Liver (tissue), 9 donors: Measurements from ENCODE around the gene PSEN1. TPM values are rescaled to one million over a fixed set of nuclear protein-coding genes. Genes with fewer than 3 reads are reported as not detected.

Experiments
- DNase-seq: peaks from one replicate; pipeline ENCODE4 v3.0.0-alpha.2; 2017; ENCODE audit warnings: low spot score
- H3K27ac ChIP-seq, 2 donors: one replicate each; pipeline ENCODE4 v1.7.0; 2013; ENCODE audit warnings: inconsistent platforms in 2 of 2, low read length in 2 of 2, control low read depth in 1 of 2, low read depth in 1 of 2, mild to moderate bottlenecking in 1 of 2
- H3K27me3 ChIP-seq, 4 donors: one replicate each; pipeline versions ENCODE4 v1.6.1 to v1.7.0; 2013; ENCODE audit warnings: low read length in 3 of 4, inconsistent platforms in 1 of 4, mild to moderate bottlenecking in 1 of 4, moderate library complexity in 1 of 4; ENCODE audit not compliant: control insufficient read depth in 4 of 4, insufficient read depth in 4 of 4
- H3K36me3 ChIP-seq, 4 donors: one replicate each; pipeline versions ENCODE4 v1.6.1 to v1.7.0; 2013; ENCODE audit warnings: low read length in 3 of 4, mild to moderate bottlenecking in 3 of 4, low read depth in 1 of 4, moderate library complexity in 1 of 4; ENCODE audit not compliant: control insufficient read depth in 4 of 4, insufficient read depth in 3 of 4
- H3K4me1 ChIP-seq, 4 donors: one replicate each; pipeline versions ENCODE4 v1.6.1 to v1.7.0; 2013; ENCODE audit warnings: low read length in 3 of 4, mild to moderate bottlenecking in 3 of 4, moderate library complexity in 1 of 4; ENCODE audit not compliant: control insufficient read depth in 4 of 4, insufficient read depth in 4 of 4
- H3K4me3 ChIP-seq, 3 donors: one replicate each; pipeline versions ENCODE4 v1.6.1 to v1.7.0; 2013; ENCODE audit warnings: low read length in 3 of 3, control low read depth in 1 of 3, low read depth in 1 of 3, mild to moderate bottlenecking in 1 of 3
- H3K9ac ChIP-seq, 2 donors: one replicate each; pipeline ENCODE4 v1.7.0; 2013; ENCODE audit warnings: low read length in 2 of 2, mild to moderate bottlenecking in 2 of 2, moderate library complexity in 2 of 2, control low read depth in 1 of 2, low read depth in 1 of 2
- H3K9me3 ChIP-seq, 4 donors: one replicate each; pipeline versions ENCODE4 v1.6.1 to v1.7.0; 2013; ENCODE audit warnings: low read length in 3 of 4; ENCODE audit not compliant: control insufficient read depth in 4 of 4
- ATF3 ChIP-seq: IDR thresholded peaks from 2 replicates; pipeline ENCODE4 v1.6.1; 2016; ENCODE audit warnings: antibody characterized with exemption
- CTCF ChIP-seq: fragments of 150-350 bp; IDR thresholded peaks from 2 replicates; pipeline ENCODE4 v1.5.1; 2017; ENCODE audit warnings: improper control_type of control experiment, low read depth, low read length; ENCODE audit not compliant: missing input control
- EGR1 ChIP-seq, 2 donors: IDR thresholded peaks; 2 replicates each; pipeline ENCODE4 v1.6.1; 2016 to 2018; ENCODE audit warnings: antibody characterized with exemption in 2 of 2, low read depth in 2 of 2
- FOXA2 ChIP-seq: IDR thresholded peaks from 2 replicates; pipeline ENCODE4 v1.6.1; 2016; ENCODE audit warnings: antibody characterized with exemption
- JUND ChIP-seq, 2 donors: IDR thresholded peaks; 2 replicates each; pipeline ENCODE4 v1.6.1; 2016; ENCODE audit warnings: antibody characterized with exemption in 2 of 2
- NR2F2 ChIP-seq: IDR thresholded peaks from 2 replicates; pipeline ENCODE4 v1.6.1; 2016; ENCODE audit warnings: antibody characterized with exemption
- SP1 ChIP-seq: IDR thresholded peaks from 2 replicates; pipeline ENCODE4 v1.6.1; 2018; ENCODE audit warnings: antibody characterized with exemption, mild to moderate bottlenecking
- TAF1 ChIP-seq: conservative IDR thresholded peaks from 2 replicates; pipeline ENCODE4 v1.6.1; 2016; ENCODE audit warnings: antibody characterized with exemption, mild to moderate bottlenecking
- YY1 ChIP-seq: IDR thresholded peaks from 2 replicates; pipeline ENCODE4 v1.6.1; 2016; ENCODE audit warnings: antibody characterized with exemption, mild to moderate bottlenecking
- WGBS: extraction: QIAGEN DNeasy Blood & Tissue Kit; methylation state at CpG from one replicate; pipeline ENCODE4 v1.1.7; 2013; 5-methylcytosine and 5-hydroxymethylcytosine counted together
- polyA plus RNA-seq, 2 donors: library from polyadenylated mRNA; stranded (reverse) in 1 of 2; unstranded in 1 of 2; fragments of 200-250 nt in 1 of 2; fragments of >200 nt in 1 of 2; fragmentation: Nextera tagmentation in 1 of 2; extraction: Ambion mirVana in 1 of 2; gene quantifications; one replicate each; pipeline versions ENCODE4 v1.2.1 to v1.2.3, GENCODE V29; 2013 to 2015
- total RNA-seq, 2 donors: library from RNA; depleted of rRNA; stranded (reverse); fragments of >200 nt; gene quantifications; one replicate each; pipeline ENCODE4 v1.2.3, GENCODE V29; 2014
- TF ChIP-seq, protein P1 (sequence below): IDR thresholded peaks from 2 replicates; pipeline ENCODE4 v1.6.1; 2016; ENCODE audit warnings: antibody characterized with exemption
- donor health status: healthy.
- donor health status: healthy.
- donor health status: healthy.
- donor health status: healthy.
- donor health status: healthy.

PSEN1 gene
- total and polyA plus RNA-seq, 4 donors: 10.4 to 36.2 (median 19.9) TPM

DNA sequence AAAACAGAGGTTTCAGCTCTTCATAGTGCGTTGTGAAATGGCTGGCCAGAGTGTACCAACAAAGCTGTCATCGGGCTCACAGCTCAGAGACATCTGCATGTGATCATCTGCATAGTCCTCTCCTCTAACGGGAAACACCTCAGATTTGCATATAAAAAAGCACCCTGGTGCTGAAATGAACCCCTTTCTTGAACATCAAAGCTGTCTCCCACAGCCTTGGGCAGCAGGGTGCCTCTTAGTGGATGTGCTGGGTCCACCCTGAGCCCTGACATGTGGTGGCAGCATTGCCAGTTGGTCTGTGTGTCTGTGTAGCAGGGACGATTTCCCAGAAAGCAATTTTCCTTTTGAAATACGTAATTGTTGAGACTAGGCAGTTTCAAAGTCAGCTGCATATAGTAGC, 86.7 kb downstream of the PSEN1 start:
- no peak for DNase-seq
- Histone ChIP-seq H3K27ac (no peak overlapping the region), H3K4me1 (no peaks in the 10 kb centered on the region), H3K36me3 (peaks cover 2 to 30% (median 21%) of the 10 kb centered on the region in 4 donors), H3K9me3 (no peaks in the 10 kb centered on the region), H3K9ac (no peak overlapping the region), H3K27me3 (no peaks in the 10 kb centered on the region), H3K4me3 (no peak overlapping the region)
- TF ChIP-seq YY1 (no peak), EGR1 (IDR thresholded peaks at IDR 0.05; ENCODE audit: low read depth in 2 of 2) (no peak), ATF3 (no peak), SP1 (no peak), JUND (IDR thresholded peaks at IDR 0.05) (no peak)
- TF ChIP-seq, protein P1, sequence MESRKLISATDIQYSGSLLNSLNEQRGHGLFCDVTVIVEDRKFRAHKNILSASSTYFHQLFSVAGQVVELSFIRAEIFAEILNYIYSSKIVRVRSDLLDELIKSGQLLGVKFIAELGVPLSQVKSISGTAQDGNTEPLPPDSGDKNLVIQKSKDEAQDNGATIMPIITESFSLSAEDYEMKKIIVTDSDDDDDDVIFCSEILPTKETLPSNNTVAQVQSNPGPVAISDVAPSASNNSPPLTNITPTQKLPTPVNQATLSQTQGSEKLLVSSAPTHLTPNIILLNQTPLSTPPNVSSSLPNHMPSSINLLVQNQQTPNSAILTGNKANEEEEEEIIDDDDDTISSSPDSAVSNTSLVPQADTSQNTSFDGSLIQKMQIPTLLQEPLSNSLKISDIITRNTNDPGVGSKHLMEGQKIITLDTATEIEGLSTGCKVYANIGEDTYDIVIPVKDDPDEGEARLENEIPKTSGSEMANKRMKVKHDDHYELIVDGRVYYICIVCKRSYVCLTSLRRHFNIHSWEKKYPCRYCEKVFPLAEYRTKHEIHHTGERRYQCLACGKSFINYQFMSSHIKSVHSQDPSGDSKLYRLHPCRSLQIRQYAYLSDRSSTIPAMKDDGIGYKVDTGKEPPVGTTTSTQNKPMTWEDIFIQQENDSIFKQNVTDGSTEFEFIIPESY: no peak
- 82% methylated on average over 5 of the region's 5 CpGs for WGBS

DNA sequence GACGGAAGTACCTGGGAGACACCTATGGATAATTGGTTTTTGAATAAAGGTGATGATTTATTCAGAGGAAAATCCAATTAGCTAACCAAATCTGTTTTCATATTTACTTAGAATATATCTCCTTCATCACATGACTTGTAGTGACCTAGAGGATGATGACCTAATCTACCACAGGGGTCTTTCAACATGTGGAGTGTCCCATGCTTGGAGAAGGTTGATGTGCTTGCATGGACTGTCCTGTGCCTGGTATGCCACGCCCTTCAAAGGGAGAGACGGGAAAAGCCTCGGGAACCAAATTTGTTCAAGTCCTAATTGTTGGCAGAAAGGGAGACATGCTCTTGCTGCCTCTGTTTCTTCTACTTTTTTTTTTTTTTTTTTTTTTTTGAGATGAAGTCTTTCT, 89.2 kb downstream of the PSEN1 start:
- Histone ChIP-seq H3K36me3 (peaks cover 0 to 12% (median 9%) of the 10 kb centered on the region in 4 donors), H3K9ac (no peak overlapping the region), H3K27ac (no peak overlapping the region), H3K9me3 (no peaks in the 10 kb centered on the region), H3K4me1 (no peaks in the 10 kb centered on the region), H3K4me3 (no peak overlapping the region), H3K27me3 (no peaks in the 10 kb centered on the region)
- WGBS: 98% methylated on average over 4 of the region's 4 CpGs
- no peak for DNase-seq
- no peak for TF ChIP-seq TAF1
- TF ChIP-seq, protein P1: no peak
- TF ChIP-seq NR2F2: no peak
- no peak for TF ChIP-seq JUND (IDR thresholded peaks at IDR 0.05)
- no peak for TF ChIP-seq CTCF
- no peak for TF ChIP-seq FOXA2
